Mesothelial cell of epicardium (in vitro differentiated cells): ENCODE measurements around the gene BNC2. TPM values are rescaled to one million over a fixed set of nuclear protein-coding genes. Genes with fewer than 3 reads are reported as not detected.

Experiments used
- DNase-seq, 2 experiments: peaks; one replicate each; pipeline ENCODE4 v3.0.0; 2021; ENCODE audit warnings: low spot score in 2 of 2; ENCODE audit not compliant: unreplicated experiment in 2 of 2
- H3K27ac Mint-ChIP-seq: 2 replicates; pipeline ENCODE4 v1.8.0; 2021; ENCODE audit warnings: mixed read lengths
- H3K27me3 Mint-ChIP-seq: 2 replicates; pipeline ENCODE4 v1.8.0; 2021; ENCODE audit warnings: low read depth, mixed read lengths
- H3K36me3 Mint-ChIP-seq: 2 replicates; pipeline ENCODE4 v1.8.0; 2021; ENCODE audit warnings: mixed read lengths
- H3K4me1 Mint-ChIP-seq: 2 replicates; pipeline ENCODE4 v1.8.0; 2021; ENCODE audit warnings: mixed read lengths
- H3K4me3 Mint-ChIP-seq: 2 replicates; pipeline ENCODE4 v1.8.0; 2021; ENCODE audit warnings: mild to moderate bottlenecking, moderate library complexity, mixed read lengths
- H3K9me3 Mint-ChIP-seq: 2 replicates; pipeline ENCODE4 v1.8.0; 2021; ENCODE audit warnings: mixed read lengths
- CTCF ChIP-seq: fragments of 200-600 bp; sonication (generic); IDR thresholded peaks from one replicate; pipeline ENCODE4 v1.5.0; 2021; ENCODE audit warnings: antibody characterized with exemption; ENCODE audit not compliant: unreplicated experiment
- total RNA-seq: library from RNA; stranded (reverse); gene quantifications from 3 replicates; pipeline ENCODE4 v1.2.1, GENCODE V29; 2021

Gene BNC2
- total RNA-seq, 1 donor from 2014 or later: 45.1 TPM

DNA sequence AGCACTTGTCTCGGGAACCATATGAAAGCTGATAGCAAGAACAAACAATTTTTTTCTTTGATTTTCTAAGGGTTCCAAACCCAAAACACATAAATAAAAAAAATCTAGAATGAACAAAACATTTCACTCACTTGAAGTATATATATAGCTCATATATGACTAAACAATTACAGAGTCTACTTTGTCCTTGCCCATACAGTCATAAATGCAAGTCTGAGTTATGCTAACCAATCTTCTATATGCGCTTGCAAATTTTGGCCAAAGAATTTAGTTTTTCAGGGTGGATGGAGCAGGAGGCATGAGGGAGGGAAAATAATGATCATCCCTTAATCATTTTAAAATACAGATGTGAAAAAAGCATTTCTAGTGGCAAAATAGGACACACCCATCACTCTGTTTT, 370.1 kb downstream of the BNC2 start:
- Mint-ChIP-seq H3K9me3 (no peaks in the 10 kb centered on the region), H3K4me1 (peaks cover 30% of the 10 kb centered on the region), H3K36me3 (no peaks in the 10 kb centered on the region), H3K27me3 (no peaks in the 10 kb centered on the region), H3K4me3 (no peak overlapping the region), H3K27ac (no peak overlapping the region)
- no peak for TF ChIP-seq CTCF
- no peak for DNase-seq

GRCh38 chr9:16499892-16500291, 370.6 kb downstream of the BNC2 start:
- no peaks in the 10 kb centered on the region for H3K9me3 Mint-ChIP-seq
- no peak for TF ChIP-seq CTCF
- H3K27ac Mint-ChIP-seq: peak overlapping the region; percentile 7
- H3K4me1 Mint-ChIP-seq: peaks cover 25% of the 10 kb centered on the region
- no peaks in the 10 kb centered on the region for H3K36me3 Mint-ChIP-seq
- H3K4me3 Mint-ChIP-seq: no peak overlapping the region
- H3K27me3 Mint-ChIP-seq: no peaks in the 10 kb centered on the region
- no peak for DNase-seq

DNA sequence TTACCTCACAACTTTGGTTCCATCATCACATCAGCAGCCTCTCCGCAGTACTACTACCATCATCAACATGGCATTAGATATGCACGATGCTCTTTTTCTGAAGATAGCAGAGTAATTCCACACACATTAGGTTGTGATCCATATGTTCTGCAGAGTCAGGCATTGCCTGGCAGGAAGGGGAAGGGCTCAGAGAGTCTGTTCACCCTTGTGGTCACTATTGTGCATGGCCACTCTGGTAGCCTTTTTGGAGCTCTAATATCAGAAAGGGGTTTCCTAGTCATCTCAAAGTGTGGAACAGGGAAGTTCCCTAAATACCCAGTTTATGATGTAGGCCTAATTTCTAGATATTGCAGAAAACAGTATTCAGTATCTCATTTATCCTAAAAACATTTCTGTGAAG, 373.6 kb downstream of the BNC2 start:
- Mint-ChIP-seq H3K27me3 (no peaks in the 10 kb centered on the region), H3K4me3 (no peak overlapping the region), H3K4me1 (peaks cover 10% of the 10 kb centered on the region), H3K27ac (no peak overlapping the region), H3K9me3 (no peaks in the 10 kb centered on the region), H3K36me3 (no peaks in the 10 kb centered on the region)
- TF ChIP-seq CTCF: no peak
- no peak for DNase-seq

GRCh38 chr9:16487915-16488314, 382.6 kb downstream of the BNC2 start:
- Mint-ChIP-seq H3K27ac (no peak overlapping the region), H3K9me3 (no peaks in the 10 kb centered on the region), H3K4me1 (peaks cover 50% of the 10 kb centered on the region), H3K36me3 (peaks cover 3% of the 10 kb centered on the region), H3K27me3 (no peaks in the 10 kb centered on the region), H3K4me3 (no peak overlapping the region)
- no peak for DNase-seq
- no peak for TF ChIP-seq CTCF

DNA sequence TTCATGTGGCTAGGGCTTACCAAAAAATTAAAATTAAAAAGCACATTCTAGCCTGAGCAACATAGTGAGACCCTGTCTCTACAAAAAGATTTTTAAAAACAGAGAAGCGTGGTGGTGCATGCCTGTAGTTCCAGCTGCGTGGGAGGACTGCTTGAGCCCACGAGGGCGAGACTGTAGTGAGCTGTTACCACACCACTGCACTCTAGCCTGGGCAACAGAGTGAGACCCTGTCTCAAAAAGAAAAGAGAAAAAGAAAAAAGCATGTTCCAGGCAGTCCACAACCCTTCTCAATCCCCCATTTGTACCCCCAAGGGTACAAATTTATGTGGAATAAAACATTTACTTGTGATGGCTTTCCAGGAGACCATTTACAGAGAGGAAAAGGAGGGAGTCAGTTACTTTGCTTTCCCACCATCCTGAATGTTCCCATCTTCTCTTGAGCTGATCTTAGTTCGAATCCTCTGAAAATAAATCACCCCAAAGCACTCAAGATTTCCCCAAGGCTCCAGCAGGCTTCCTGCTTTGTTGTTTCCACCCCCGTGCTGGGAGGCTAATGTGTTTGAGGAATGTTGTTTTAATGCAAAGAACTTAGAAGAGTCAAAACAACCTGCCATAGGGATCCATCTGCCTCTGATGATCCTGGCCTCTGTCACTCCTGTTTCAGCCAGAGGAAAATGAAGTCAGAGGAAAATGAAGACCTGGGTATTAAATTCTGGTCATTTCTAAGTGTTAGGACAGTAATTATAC, 384.7 kb downstream of the BNC2 start:
- Mint-ChIP-seq H3K27ac (peak overlapping the region; percentile 79), H3K9me3 (no peaks in the 10 kb centered on the region), H3K27me3 (no peaks in the 10 kb centered on the region), H3K4me1 (peaks cover 44% of the 10 kb centered on the region), H3K36me3 (peaks cover 5% of the 10 kb centered on the region), H3K4me3 (no peak overlapping the region)
- DNase-seq: no peak
- no peak for TF ChIP-seq CTCF
